ENCODE data around the gene TMEM150B.

DNA sequence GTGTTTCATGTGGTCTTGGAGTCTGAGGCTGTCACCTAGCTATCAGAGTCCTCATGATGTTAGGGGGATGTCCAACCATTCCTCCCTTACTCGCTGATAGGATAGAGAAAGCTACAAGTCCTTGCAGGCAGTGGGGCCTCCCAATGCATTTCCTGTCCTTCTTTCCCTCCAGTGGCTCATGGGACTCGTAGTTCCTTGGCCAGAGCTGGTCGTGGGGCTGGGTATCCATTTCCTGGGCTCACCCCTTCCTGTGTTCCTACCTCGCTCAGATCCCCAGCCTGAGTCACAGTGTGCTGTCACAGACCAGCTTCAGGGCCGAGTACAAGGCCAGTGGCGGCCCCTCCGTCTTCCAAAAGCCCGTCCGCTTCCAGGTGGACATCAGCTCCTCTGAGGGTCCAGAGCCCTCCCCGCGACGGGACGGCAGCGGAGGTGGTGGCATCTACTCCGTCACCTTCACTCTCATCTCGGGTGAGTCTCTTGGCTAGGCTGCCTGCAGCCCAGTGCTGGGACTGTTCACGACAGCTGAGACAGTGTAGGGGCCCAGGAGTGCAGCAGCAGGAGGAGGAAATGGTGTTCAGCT lies 19.1 kb downstream of the TMEM150B start:
- TF ChIP-seq, protein P1, sequence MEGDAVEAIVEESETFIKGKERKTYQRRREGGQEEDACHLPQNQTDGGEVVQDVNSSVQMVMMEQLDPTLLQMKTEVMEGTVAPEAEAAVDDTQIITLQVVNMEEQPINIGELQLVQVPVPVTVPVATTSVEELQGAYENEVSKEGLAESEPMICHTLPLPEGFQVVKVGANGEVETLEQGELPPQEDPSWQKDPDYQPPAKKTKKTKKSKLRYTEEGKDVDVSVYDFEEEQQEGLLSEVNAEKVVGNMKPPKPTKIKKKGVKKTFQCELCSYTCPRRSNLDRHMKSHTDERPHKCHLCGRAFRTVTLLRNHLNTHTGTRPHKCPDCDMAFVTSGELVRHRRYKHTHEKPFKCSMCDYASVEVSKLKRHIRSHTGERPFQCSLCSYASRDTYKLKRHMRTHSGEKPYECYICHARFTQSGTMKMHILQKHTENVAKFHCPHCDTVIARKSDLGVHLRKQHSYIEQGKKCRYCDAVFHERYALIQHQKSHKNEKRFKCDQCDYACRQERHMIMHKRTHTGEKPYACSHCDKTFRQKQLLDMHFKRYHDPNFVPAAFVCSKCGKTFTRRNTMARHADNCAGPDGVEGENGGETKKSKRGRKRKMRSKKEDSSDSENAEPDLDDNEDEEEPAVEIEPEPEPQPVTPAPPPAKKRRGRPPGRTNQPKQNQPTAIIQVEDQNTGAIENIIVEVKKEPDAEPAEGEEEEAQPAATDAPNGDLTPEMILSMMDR (IDR thresholded peaks at IDR 0.05; ENCODE audit: low read depth, low read length, poor library complexity, severe bottlenecking) = no peak
- TF ChIP-seq EZH2phosphoT487 (IDR thresholded peaks at IDR 0.05; ENCODE audit: borderline replicate concordance, low read length) = no peak

All from DOHH2 (cell line).